Chondrocyte (in vitro differentiated cells): ENCODE results near the gene VSIR. TPM values are rescaled to one million over a fixed set of nuclear protein-coding genes. Genes with fewer than 3 reads are reported as not detected.

Experiments
- DNase-seq: peaks from one replicate; pipeline ENCODE4 v3.0.0; 2021; ENCODE audit warnings: mixed read lengths, low spot score
- H3K27ac Mint-ChIP-seq: one replicate; pipeline ENCODE4 v1.8.0; 2021; ENCODE audit warnings: mild to moderate bottlenecking, moderate library complexity, mixed read lengths; ENCODE audit not compliant: unreplicated experiment
- H3K27me3 Mint-ChIP-seq: 2 replicates; pipeline ENCODE4 v1.8.0; 2021; ENCODE audit warnings: low read depth, mixed read lengths
- H3K36me3 Mint-ChIP-seq: 2 replicates; pipeline ENCODE4 v1.8.0; 2021; ENCODE audit warnings: low read depth, mixed read lengths
- H3K4me1 Mint-ChIP-seq: 2 replicates; pipeline ENCODE4 v1.8.0; 2021; ENCODE audit warnings: low read depth, mild to moderate bottlenecking, mixed read lengths
- H3K4me3 Mint-ChIP-seq: one replicate; pipeline ENCODE4 v1.8.0; 2021; ENCODE audit warnings: mild to moderate bottlenecking, moderate library complexity, mixed read lengths; ENCODE audit not compliant: unreplicated experiment
- H3K9me3 Mint-ChIP-seq: 2 replicates; pipeline ENCODE4 v1.8.0; 2021; ENCODE audit warnings: low read depth, mixed read lengths
- CTCF ChIP-seq: fragments of 200-600 bp; sonication (generic); IDR thresholded peaks from 2 replicates; pipeline ENCODE4 v1.5.0; 2021; ENCODE audit warnings: antibody characterized with exemption, mild to moderate bottlenecking, moderate library complexity
- total RNA-seq: library from RNA; stranded (reverse); gene quantifications from 3 replicates; pipeline ENCODE4 v1.2.1, GENCODE V29; 2021

The VSIR gene
- total RNA-seq, 1 donor from 2014 or later, result 1.3 TPM

- no peak for DNase-seq
- Mint-ChIP-seq H3K36me3 (no peaks in the 10 kb centered on the region), H3K4me1 (no peaks in the 10 kb centered on the region), H3K4me3 (no peak overlapping the region), H3K27me3 (peaks cover 24% of the 10 kb centered on the region), H3K9me3 (no peaks in the 10 kb centered on the region), H3K27ac (no peak overlapping the region)
- no peak for TF ChIP-seq CTCF
Observed at GRCh38 chr10:71753091-71753959, 20.0 kb downstream of the VSIR start.

GRCh38 chr10:71752391-71753090 is 20.8 kb downstream of the VSIR start:
- H3K4me1 Mint-ChIP-seq, result no peaks in the 10 kb centered on the region
- DNase-seq, result no peak

GRCh38 chr10:71751515-71752224 is 21.6 kb downstream of the VSIR start:
- H3K27me3 Mint-ChIP-seq, result peaks cover 18% of the 10 kb centered on the region
- no peaks in the 10 kb centered on the region for H3K4me1 Mint-ChIP-seq
- H3K9me3 Mint-ChIP-seq, result no peaks in the 10 kb centered on the region
- H3K36me3 Mint-ChIP-seq, result no peaks in the 10 kb centered on the region
- TF ChIP-seq CTCF, result no peak
- no peak for DNase-seq
- no peak overlapping the region for H3K27ac Mint-ChIP-seq
- H3K4me3 Mint-ChIP-seq, result no peak overlapping the region

More at GRCh38 chr10:71752391-71753090, 20.8 kb downstream of the VSIR start:
- Mint-ChIP-seq H3K36me3 (no peaks in the 10 kb centered on the region), H3K9me3 (no peaks in the 10 kb centered on the region), H3K27me3 (peaks cover 24% of the 10 kb centered on the region), H3K27ac (no peak overlapping the region), H3K4me3 (no peak overlapping the region)
- no peak for TF ChIP-seq CTCF

GRCh38 chr10:71750986-71751385 is 22.3 kb downstream of the VSIR start:
- no peak for DNase-seq
- Mint-ChIP-seq H3K4me1 (no peaks in the 10 kb centered on the region), H3K4me3 (no peak overlapping the region), H3K27ac (no peak overlapping the region), H3K9me3 (no peaks in the 10 kb centered on the region), H3K36me3 (no peaks in the 10 kb centered on the region), H3K27me3 (peaks cover 12% of the 10 kb centered on the region)
- no peak for TF ChIP-seq CTCF
